Heart left ventricle (tissue), 16 donors: Measurements from ENCODE around the gene MMAB. TPM values are rescaled to one million over a fixed set of nuclear protein-coding genes. Genes with fewer than 3 reads are reported as not detected.

Source experiments
- ATAC-seq, 4 donors: fragments of 200-7000 bp; cut with Tn5 transposase; one replicate each; pipeline ENCODE4 v1.9.1; 2020 to 2022; ENCODE audit warnings: moderate library complexity in 4 of 4, mild to moderate bottlenecking in 3 of 4, moderate number of reproducible peaks in 1 of 4
- DNase-seq, 5 donors: peaks; one replicate each; pipeline ENCODE4 v3.0.0-alpha.2; 2020
- H3K27ac ChIP-seq, 12 donors: fragments of 200-600 bp; sonication (generic) in 4 of 12; one replicate each; pipeline versions ENCODE4 v1.5.0 to v1.8.0; 2016 to 2022; ENCODE audit warnings: mild to moderate bottlenecking in 2 of 12
- H3K27me3 ChIP-seq, 9 donors: fragments of 200-600 bp; sonication (generic) in 2 of 9; one replicate each; pipeline versions ENCODE4 v1.5.1 to v1.8.0; 2016 to 2022; ENCODE audit warnings: mild to moderate bottlenecking in 3 of 9
- H3K36me3 ChIP-seq, 9 donors: fragments of 200-600 bp; sonication (generic) in 2 of 9; one replicate each; pipeline versions ENCODE4 v1.5.0 to v1.8.0; 2018 to 2022; ENCODE audit warnings: mild to moderate bottlenecking in 2 of 9
- H3K4me1 ChIP-seq, 12 donors: fragments of 200-600 bp; sonication (generic) in 4 of 12; one replicate each; pipeline versions ENCODE4 v1.5.0 to v1.8.0; 2016 to 2022; ENCODE audit warnings: mild to moderate bottlenecking in 3 of 12
- H3K4me3 ChIP-seq, 12 donors: fragments of 200-600 bp; sonication (generic) in 4 of 12; one replicate each; pipeline versions ENCODE4 v1.5.0 to v1.8.0; 2017 to 2022; ENCODE audit warnings: mild to moderate bottlenecking in 9 of 12, moderate library complexity in 4 of 12
- H3K9me3 ChIP-seq, 12 donors: fragments of 200-600 bp; sonication (generic) in 4 of 12; one replicate each; pipeline versions ENCODE4 v1.5.0 to v1.8.0; 2016 to 2022; ENCODE audit warnings: mild to moderate bottlenecking in 1 of 12
- POLR2A ChIP-seq, 2 donors: fragments of 450-650 bp; IDR thresholded peaks; one replicate each; pipeline ENCODE4 v1.6.1; 2017; ENCODE audit warnings: antibody characterized with exemption in 2 of 2, mild to moderate bottlenecking in 2 of 2, moderate library complexity in 2 of 2
- WGBS, 4 donors: extraction: QIAGEN DNeasy Blood & Tissue Kit in 2 of 4; methylation state at CpG; one replicate each; pipeline versions ENCODE4 v1.1.5 to v1.1.7; 2013 to 2018; 5-methylcytosine and 5-hydroxymethylcytosine counted together
- intact Hi-C, 10 donors: fragments of 100-400 bp; cut with DNase I; formaldehyde crosslinking; loops; one replicate each; pipeline versions ENCODE4 v1.11.1 to v1.14.2; 2022
- polyA plus RNA-seq, 2 donors: library from polyadenylated mRNA; stranded (reverse); fragments of 200-250 nt; gene quantifications; one replicate each; pipeline ENCODE4 v1.2.3, GENCODE V29; 2013
- total RNA-seq, 9 donors: library from RNA; depleted of rRNA in 2 of 9; stranded (reverse); fragments of >200 nt in 2 of 9; fragmentation: NEBNext Ultra II Directional in 3 of 9; extraction: Animal tissue kit (Norgen Biotek cat#: 25700) in 3 of 9; gene quantifications; one replicate each; pipeline versions ENCODE4 v1.1.0 to v1.2.4, GENCODE V29; 2016 to 2023
- TF ChIP-seq, protein P1 (sequence below), 12 donors: fragments of 200-600 bp; sonication (generic) in 4 of 12; IDR thresholded peaks; one replicate each; pipeline versions ENCODE4 v1.5.0 to v1.8.0; 2018 to 2022; ENCODE audit warnings: antibody characterized with exemption in 12 of 12, mild to moderate bottlenecking in 5 of 12
- donor health status: ischemic (EF 13 %, LVEDD 7.1; RV severe dilation, severe dysfunction).
- donor health status: healthy with polysubstance abuse.
- donor health status: DM: no; HTN: yes; CAD: no.
- donor health status: DM: no; HTN: no; CAD: no.
- donor health status: ischemic (EF 25% LVEDD 6.9; RV normal size, moderate dysfunction).
- donor health status: ischemic (EF 25% LVEDD 5.7; RV mildly dilated, moderate dysfunction).
- donor health status: healthy.
- donor health status: DM: yes; HTN: yes; CAD: no.
- donor health status: ischemic (EF 35%, LVEDD 5.7; RV mildly dilated, moderate dysfunction).
- donor health status: nonischemic (EF 11% LVEDD 7.7; RV severe dilation, severe dysfunction).
- donor health status: DM: yes; HTN: yes; CAD: no.
- donor health status: PGD.
- donor health status: ischemic (EF 29% LVEDD 5.4; RV normal size, mild dysfunction).
- donor health status: nonischemic (EF 23%, LVEDD 6.1; RV moderate dilation, normal function).

MMAB gene
- total and polyA plus RNA-seq, 11 donors: 29.5 to 43.4 (median 34.5) TPM

DNA sequence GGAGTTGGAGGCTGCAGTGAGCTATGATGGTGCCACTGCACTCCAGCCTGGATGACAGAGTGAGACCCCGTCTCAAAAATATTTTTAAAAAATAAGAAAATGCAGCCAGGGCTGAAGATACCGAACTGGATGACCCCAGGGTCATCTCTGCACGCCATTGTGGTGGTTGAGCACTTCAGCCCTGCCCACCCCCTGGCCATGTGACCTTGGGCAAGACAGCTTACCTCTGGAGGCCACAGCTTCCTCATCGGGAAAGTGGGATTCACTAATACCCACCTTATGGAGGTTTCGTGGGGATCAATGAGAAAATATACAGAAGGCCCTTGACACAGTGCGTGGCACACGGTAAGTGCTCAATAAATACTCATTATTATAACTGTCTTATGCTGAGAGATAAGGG is 25.8 kb upstream of the MMAB start:
- ATAC-seq: no peak
- Histone ChIP-seq H3K9me3 (no peaks in the 10 kb centered on the region), H3K27me3 (peaks cover 0 to 2% (median 0%) of the 10 kb centered on the region in 9 donors), H3K4me3 (no peak overlapping the region), H3K4me1 (peaks cover 0 to 12% (median 4%) of the 10 kb centered on the region in 12 donors), H3K27ac (no peak overlapping the region), H3K36me3 (peaks cover 0 to 13% (median 0%) of the 10 kb centered on the region in 9 donors)
- intact Hi-C loops: loop anchor here in 7 of 10 donors (5.0 to 10.0 kb wide), 6 partner anchors 82 to 243 kb away; partner anchors contain the start of gene FAM222A (in 5 of the 7)
- DNase-seq: peak in 1 of 5 donors; percentile 14
- WGBS, 4 donors: 78 to 87% (median 79%) methylated on average over 7 of the region's 7 CpGs
- no peak for TF ChIP-seq POLR2A (IDR thresholded peaks at IDR 0.05)
- TF ChIP-seq, protein P1, sequence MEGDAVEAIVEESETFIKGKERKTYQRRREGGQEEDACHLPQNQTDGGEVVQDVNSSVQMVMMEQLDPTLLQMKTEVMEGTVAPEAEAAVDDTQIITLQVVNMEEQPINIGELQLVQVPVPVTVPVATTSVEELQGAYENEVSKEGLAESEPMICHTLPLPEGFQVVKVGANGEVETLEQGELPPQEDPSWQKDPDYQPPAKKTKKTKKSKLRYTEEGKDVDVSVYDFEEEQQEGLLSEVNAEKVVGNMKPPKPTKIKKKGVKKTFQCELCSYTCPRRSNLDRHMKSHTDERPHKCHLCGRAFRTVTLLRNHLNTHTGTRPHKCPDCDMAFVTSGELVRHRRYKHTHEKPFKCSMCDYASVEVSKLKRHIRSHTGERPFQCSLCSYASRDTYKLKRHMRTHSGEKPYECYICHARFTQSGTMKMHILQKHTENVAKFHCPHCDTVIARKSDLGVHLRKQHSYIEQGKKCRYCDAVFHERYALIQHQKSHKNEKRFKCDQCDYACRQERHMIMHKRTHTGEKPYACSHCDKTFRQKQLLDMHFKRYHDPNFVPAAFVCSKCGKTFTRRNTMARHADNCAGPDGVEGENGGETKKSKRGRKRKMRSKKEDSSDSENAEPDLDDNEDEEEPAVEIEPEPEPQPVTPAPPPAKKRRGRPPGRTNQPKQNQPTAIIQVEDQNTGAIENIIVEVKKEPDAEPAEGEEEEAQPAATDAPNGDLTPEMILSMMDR (IDR thresholded peaks at IDR 0.05): no peak

DNA sequence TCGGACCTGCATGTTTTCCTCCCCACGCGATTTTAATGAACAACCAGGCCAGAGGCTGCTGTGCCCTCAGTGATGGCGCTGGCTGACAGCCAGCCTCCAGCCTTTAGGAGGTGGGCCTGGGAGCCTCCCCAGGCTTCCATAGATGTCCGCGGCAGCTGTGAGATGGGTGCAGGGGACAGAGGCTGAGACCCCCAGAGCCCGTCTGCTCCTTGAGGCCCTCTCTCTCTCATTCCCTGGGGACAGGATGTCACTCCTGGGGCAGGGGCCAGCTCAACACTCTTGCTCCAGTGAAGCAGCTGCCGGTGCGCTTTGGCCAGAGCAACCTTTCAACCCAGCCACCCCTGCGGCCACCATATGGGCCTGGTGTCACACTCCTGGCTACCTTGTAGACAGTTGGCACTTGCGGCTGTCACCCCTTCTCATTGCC is 25.1 kb upstream of the MMAB start:
- ATAC-seq (no peak), DNase-seq (peak in 1 of 5 donors; percentile 36)
- Histone ChIP-seq H3K9me3 (no peaks in the 10 kb centered on the region), H3K36me3 (peaks cover 0 to 13% (median 0%) of the 10 kb centered on the region in 9 donors), H3K4me3 (no peak overlapping the region), H3K27ac (no peak overlapping the region), H3K27me3 (peaks cover 0 to 2% (median 0%) of the 10 kb centered on the region in 9 donors), H3K4me1 (peaks cover 0 to 12% (median 4%) of the 10 kb centered on the region in 12 donors)
- WGBS, 4 donors: 77 to 84% (median 83%) methylated on average over 7 to 11 of the region's 11 CpGs
- intact Hi-C loops: loop anchor here in 7 of 10 donors (5.0 to 10.0 kb wide), 6 partner anchors 81 to 244 kb away; partner anchors contain the start of gene FAM222A (in 5 of the 7)
- no peak for TF ChIP-seq POLR2A (IDR thresholded peaks at IDR 0.05)
- TF ChIP-seq, protein P1 (IDR thresholded peaks at IDR 0.05): no peak

DNA sequence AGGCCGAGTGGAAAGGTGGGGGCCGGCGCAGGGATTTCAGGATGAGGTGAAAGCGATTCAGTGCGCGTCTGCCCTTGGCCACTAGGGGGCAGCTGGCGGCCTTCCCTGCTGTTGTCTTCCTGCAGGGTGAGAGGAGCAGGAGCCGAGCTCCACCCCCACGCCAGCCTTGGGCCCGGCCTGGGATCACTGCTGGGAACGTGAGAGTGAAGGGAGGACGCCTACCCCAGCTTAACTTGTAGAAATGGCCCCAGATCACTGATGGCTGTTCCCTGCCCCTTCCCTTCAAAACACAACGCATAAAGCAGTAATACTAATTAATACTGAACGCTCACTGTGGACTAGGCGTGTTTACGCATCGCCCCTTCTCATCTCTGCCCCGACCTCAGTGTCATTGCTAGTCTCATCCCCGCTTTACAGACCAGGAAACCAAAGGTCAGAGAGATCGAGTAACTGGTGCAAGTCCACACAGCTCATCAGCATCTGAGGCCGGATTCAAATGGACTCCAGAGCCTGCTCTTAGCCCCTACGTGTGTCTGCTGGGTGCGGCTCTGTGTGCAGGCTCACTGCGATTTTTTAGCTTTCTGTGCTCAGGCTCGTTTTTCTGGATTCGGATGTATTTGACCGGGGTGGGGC is 24.6 kb upstream of the MMAB start:
- DNase-seq (peak; percentile 86 to 93 (median 90)), ATAC-seq (peak; percentile 84 to 90 (median 88))
- peaks cover 0 to 14% (median 0%) of the 10 kb centered on the region in 9 donors for H3K36me3 ChIP-seq
- H3K27me3 ChIP-seq: peaks cover 0 to 2% (median 0%) of the 10 kb centered on the region in 9 donors
- WGBS, 4 donors: 40 to 56% (median 43%) methylated on average over 19 to 27 of the region's 27 CpGs
- peaks cover 0 to 18% (median 6%) of the 10 kb centered on the region in 12 donors for H3K4me1 ChIP-seq
- TF ChIP-seq, protein P1 (IDR thresholded peaks at IDR 0.05): peak; percentile 92 to 98 (median 96)
- no peak for TF ChIP-seq POLR2A (IDR thresholded peaks at IDR 0.05)
- no peak overlapping the region for H3K4me3 ChIP-seq
- no peak overlapping the region for H3K27ac ChIP-seq
- intact Hi-C loops: loop anchor here (1.0 to 10.0 kb wide), 14 partner anchors 79 to 244 kb away; partner anchors contain the start of gene FAM222A (in 5 of the 10)
- no peaks in the 10 kb centered on the region for H3K9me3 ChIP-seq

DNA sequence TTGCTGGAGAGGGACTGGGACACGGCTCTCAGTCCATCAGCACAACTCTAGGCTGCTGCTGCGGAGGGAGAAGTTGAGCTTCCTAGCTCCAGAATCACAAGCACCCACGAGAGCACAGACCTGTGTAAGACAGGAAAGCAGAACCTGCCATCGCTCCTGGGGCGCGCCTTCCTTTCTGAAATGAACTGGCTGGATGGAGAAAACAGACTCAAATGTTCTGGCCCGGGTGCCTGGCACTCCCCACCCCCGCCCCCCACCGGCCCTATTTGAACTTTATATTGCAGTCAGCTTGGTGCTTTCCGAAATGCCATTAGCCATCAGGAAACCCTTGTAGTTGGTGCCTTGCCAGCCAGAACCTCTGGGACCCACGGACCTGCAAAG is 24.1 kb upstream of the MMAB start:
- Histone ChIP-seq H3K27me3 (peaks cover 0 to under 1% (median 0%) of the 10 kb centered on the region in 9 donors), H3K4me1 (peaks cover 0 to 23% (median 8%) of the 10 kb centered on the region in 12 donors), H3K27ac (no peak overlapping the region), H3K36me3 (peaks cover 0 to 19% (median 0%) of the 10 kb centered on the region in 9 donors), H3K9me3 (no peaks in the 10 kb centered on the region), H3K4me3 (no peak overlapping the region)
- peak in 1 of 5 donors; percentile 36 for DNase-seq
- no peak for TF ChIP-seq POLR2A (IDR thresholded peaks at IDR 0.05)
- TF ChIP-seq, protein P1 (IDR thresholded peaks at IDR 0.05): no peak
- no peak for ATAC-seq
- intact Hi-C loops: loop anchor here (1.0 to 10.0 kb wide), 14 partner anchors 79 to 245 kb away; partner anchors contain the start of gene FAM222A (in 5 of the 10)
- 40 to 67% (median 45%) methylated on average over 5 to 11 of the region's 11 CpGs for WGBS, 4 donors
